GM10248 (cell line): ENCODE results near the gene EVI2B.

ENCODE experiments used
- CTCF ChIA-PET: fragments of 300-600 bp; sonication (Branson Sonifier 250); formaldehyde crosslinking; extraction: SDS; loops from one replicate; lab custom pipeline; 2021; ENCODE audit warnings: antibody characterized with exemption; lab: Yijun Ruan, JAX
- POLR2A ChIA-PET: fragments of 350-650 bp; sonication (Branson Sonifier 250); formaldehyde crosslinking; extraction: SDS; loops from one replicate; lab custom pipeline; 2020; ENCODE audit warnings: antibody characterized with exemption; lab: Yijun Ruan, JAX
- DNase-seq: peaks from one replicate; pipeline ENCODE4 v3.0.0; 2012; ENCODE audit errors: extremely low spot score
- TF ChIP-seq, protein P1 (sequence below): IDR thresholded peaks from 2 replicates; pipeline ENCODE4 v1.5.1; 2012; ENCODE audit warnings: mild to moderate bottlenecking, low read depth; ENCODE audit errors: extremely low read depth, missing control alignments, control extremely low read depth

EVI2B gene

GRCh38 chr17:31339906-31340661, 26.2 kb upstream of the EVI2B start:
- ChIA-PET CTCF (interaction anchor here (0.6 to 2.0 kb wide), 4 partner anchors 8 to 35 kb away, joined by 3 to 4 read pairs (median 3); no protein-coding TSS in a partner anchor), POLR2A (interaction anchor here (0.6 kb wide), 1 partner anchor 666 kb away, joined by 5 read pairs; no protein-coding TSS in a partner anchor)
- TF ChIP-seq, protein P1, sequence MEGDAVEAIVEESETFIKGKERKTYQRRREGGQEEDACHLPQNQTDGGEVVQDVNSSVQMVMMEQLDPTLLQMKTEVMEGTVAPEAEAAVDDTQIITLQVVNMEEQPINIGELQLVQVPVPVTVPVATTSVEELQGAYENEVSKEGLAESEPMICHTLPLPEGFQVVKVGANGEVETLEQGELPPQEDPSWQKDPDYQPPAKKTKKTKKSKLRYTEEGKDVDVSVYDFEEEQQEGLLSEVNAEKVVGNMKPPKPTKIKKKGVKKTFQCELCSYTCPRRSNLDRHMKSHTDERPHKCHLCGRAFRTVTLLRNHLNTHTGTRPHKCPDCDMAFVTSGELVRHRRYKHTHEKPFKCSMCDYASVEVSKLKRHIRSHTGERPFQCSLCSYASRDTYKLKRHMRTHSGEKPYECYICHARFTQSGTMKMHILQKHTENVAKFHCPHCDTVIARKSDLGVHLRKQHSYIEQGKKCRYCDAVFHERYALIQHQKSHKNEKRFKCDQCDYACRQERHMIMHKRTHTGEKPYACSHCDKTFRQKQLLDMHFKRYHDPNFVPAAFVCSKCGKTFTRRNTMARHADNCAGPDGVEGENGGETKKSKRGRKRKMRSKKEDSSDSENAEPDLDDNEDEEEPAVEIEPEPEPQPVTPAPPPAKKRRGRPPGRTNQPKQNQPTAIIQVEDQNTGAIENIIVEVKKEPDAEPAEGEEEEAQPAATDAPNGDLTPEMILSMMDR, result no peak
- no peak for DNase-seq

DNA sequence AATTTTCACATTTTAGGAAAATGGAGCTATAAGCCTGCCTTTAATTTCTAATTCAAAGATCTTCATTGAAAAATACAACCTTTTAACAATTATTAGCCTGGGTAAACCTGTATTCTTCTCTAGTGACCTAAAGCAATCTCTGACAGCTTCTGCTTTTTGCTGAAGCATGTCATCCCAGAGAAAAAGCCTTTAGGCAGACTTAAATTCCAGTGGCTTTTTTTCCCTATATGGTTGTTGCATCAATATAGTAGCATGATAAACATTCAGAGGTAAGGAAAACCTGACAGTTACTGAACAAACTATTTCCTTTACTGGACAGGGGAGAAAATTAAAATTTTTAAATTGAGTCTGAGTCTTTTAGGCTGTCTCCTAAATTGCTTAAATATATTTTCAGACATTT, 15.4 kb upstream of the EVI2B start:
- TF ChIP-seq, protein P1, result no peak
- ChIA-PET CTCF (no interaction called here), POLR2A (no interaction called here)
- no peak for DNase-seq

DNA sequence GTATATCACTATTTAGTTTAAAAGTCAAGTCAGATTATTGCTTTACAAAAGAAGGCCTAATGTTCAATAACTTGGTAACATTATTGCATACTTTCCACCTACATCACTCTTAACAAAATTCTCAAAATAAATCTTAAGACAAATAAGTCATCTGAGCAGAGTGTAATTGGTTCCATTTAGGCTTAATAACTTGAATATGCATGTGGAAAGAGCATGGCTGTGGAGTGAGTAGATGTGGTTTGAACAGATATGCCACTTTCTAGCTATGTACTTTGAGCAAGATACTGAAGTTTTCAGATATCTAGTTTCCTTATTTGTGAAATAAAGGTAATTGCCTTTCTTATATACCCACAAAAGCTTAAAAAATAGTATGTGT, 14.3 kb upstream of the EVI2B start:
- POLR2A ChIA-PET, result no interaction called here
- TF ChIP-seq, protein P1, result no peak
- DNase-seq, result no peak
- CTCF ChIA-PET, result no interaction called here

DNA sequence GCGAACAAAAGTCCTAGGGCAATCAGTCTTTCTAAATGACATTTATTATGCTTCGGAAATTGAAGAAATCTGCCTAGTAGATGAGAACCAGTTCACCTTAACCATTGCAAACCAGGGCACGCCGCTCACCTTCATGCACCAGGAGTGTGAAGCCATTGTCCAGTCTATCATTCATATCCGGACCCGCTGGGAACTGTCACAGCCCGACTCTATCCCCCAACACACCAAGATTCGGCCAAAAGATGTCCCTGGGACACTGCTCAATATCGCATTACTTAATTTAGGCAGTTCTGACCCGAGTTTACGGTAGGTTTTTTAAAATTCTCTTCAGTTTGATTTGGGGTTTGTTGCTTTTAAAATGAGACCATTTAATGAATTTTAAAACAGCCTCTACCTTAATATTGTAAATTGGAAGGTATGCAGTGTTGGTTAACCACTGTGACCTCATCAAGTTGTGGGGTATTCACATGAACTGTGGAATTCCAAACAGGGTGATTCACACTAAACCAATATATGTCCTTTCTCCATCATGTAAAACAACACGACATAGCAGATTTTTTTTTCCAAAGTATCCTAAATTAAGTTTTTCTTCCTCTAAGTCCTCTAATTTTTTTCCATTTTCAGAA, 13.8 kb upstream of the EVI2B start:
- TF ChIP-seq, protein P1, result no peak
- ChIA-PET POLR2A (no interaction called here), CTCF (no interaction called here)
- DNase-seq, result no peak

DNA sequence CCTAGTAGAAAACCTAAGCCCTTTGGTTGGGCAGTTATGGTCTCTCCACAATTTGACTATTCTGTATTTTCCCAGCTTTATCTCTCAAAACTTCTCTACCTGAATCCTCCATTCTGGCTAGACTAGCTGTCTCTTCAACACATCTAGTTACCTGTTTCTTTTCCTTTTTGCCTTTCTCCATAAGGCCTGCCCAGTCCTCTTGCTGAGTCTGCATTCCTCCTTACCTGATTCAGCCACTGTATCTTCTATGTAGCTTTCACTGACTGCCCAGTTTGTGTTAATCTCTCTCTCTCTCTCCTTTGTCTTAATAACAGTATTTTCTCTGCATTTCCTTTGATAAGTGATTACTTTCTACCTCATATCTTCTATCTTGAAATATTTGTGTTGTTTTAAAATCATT, 9.7 kb upstream of the EVI2B start:
- POLR2A ChIA-PET, result no interaction called here
- DNase-seq, result no peak
- CTCF ChIA-PET, result interaction anchor here (1.0 to 1.1 kb wide), 2 partner anchors 12 to 14 kb away, joined by 3 read pairs; no protein-coding TSS in a partner anchor
- TF ChIP-seq, protein P1, result no peak

GRCh38 chr17:31321966-31322365, 8.1 kb upstream of the EVI2B start:
- ChIA-PET CTCF (no interaction called here), POLR2A (no interaction called here)
- TF ChIP-seq, protein P1, result no peak
- DNase-seq, result no peak
